Epithelial cell of prostate (primary cell): Measurements from ENCODE around the gene PCNX1.
"Not testable (repeated sequence)": the region's sequence is repeated elsewhere in the genome, so short reads cannot be mapped to it uniquely, and the experiment has no call there.

Experiments used
- DNase-seq: peaks from one replicate; pipeline ENCODE4 v3.0.0-alpha.2; 2011; ENCODE audit warnings: low read depth, low spot score
- H3K27ac ChIP-seq: fragments of 450-650 bp; 2 replicates; pipeline ENCODE4 v1.5.1; 2017; ENCODE audit warnings: mild to moderate bottlenecking

PCNX1 gene

GRCh38 chr14:71115306-71115705, 208.0 kb downstream of the PCNX1 start:
- DNase-seq = no peak

GRCh38 chr14:71115821-71116567, 208.7 kb downstream of the PCNX1 start:
- H3K27ac ChIP-seq = no peak overlapping the region
- no peak for DNase-seq

More at GRCh38 chr14:71115306-71115705, 208.0 kb downstream of the PCNX1 start:
- H3K27ac ChIP-seq = peak overlapping the region; percentile 14

- H3K27ac ChIP-seq = peak overlapping the region; percentile 91
- no peak for DNase-seq
These were observed 209.4 kb downstream of the PCNX1 start for GRCh38 chr14:71116568-71117122.

- H3K27ac ChIP-seq = peak overlapping the region; percentile 91
- DNase-seq = peak; percentile 48
These were observed 210.8 kb downstream of the PCNX1 start for GRCh38 chr14:71117839-71118743.

GRCh38 chr14:71119075-71119474, 211.8 kb downstream of the PCNX1 start:
- peak overlapping the region; percentile 91 for H3K27ac ChIP-seq

GRCh38 chr14:71119832-71120231, 212.6 kb downstream of the PCNX1 start:
- no peak for DNase-seq
- peak overlapping the region; percentile 91 for H3K27ac ChIP-seq

More at GRCh38 chr14:71119075-71119474, 211.8 kb downstream of the PCNX1 start:
- peak; percentile 68 for DNase-seq

- H3K27ac ChIP-seq = no peak overlapping the region
- no peak for DNase-seq
These were observed 213.7 kb downstream of the PCNX1 start for GRCh38 chr14:71121001-71121400.

GRCh38 chr14:71121711-71122110, 214.5 kb downstream of the PCNX1 start:
- no peak overlapping the region for H3K27ac ChIP-seq
- no peak for DNase-seq

- no peak for DNase-seq
- H3K27ac ChIP-seq = no peak overlapping the region
These were observed 215.8 kb downstream of the PCNX1 start for GRCh38 chr14:71122866-71123565.

GRCh38 chr14:71123579-71124135, 216.4 kb downstream of the PCNX1 start:
- no peak for DNase-seq
- no peak overlapping the region for H3K27ac ChIP-seq

- DNase-seq = not testable (repeated sequence)
- peak overlapping the region; percentile 17 for H3K27ac ChIP-seq
These were observed 222.6 kb downstream of the PCNX1 start for GRCh38 chr14:71129716-71130490.

GRCh38 chr14:71130491-71131179, 223.4 kb downstream of the PCNX1 start:
- H3K27ac ChIP-seq = peak overlapping the region; percentile 17
- no peak for DNase-seq

- H3K27ac ChIP-seq = no peak overlapping the region
- DNase-seq = no peak
These were observed 226.0 kb downstream of the PCNX1 start for GRCh38 chr14:71133296-71133695.

GRCh38 chr14:71135496-71135895, 228.2 kb downstream of the PCNX1 start:
- H3K27ac ChIP-seq = no peak overlapping the region
- no peak for DNase-seq

GRCh38 chr14:71135911-71136310, 228.7 kb downstream of the PCNX1 start:
- DNase-seq = no peak
- no peak overlapping the region for H3K27ac ChIP-seq

- no peak for DNase-seq
These were observed 229.3 kb downstream of the PCNX1 start for GRCh38 chr14:71136386-71137060.

GRCh38 chr14:71137536-71138447, 230.5 kb downstream of the PCNX1 start:
- no peak for DNase-seq

More at GRCh38 chr14:71136386-71137060, 229.3 kb downstream of the PCNX1 start:
- H3K27ac ChIP-seq = no peak overlapping the region

More at GRCh38 chr14:71137536-71138447, 230.5 kb downstream of the PCNX1 start:
- H3K27ac ChIP-seq = no peak overlapping the region
